ENCODE data around the gene HERC5. TPM values are rescaled to one million over a fixed set of nuclear protein-coding genes. Genes with fewer than 3 reads are reported as not detected.

Gene HERC5
- polyA plus RNA-seq, 1 donor from 2014 or later, result 0.59 TPM

DNA sequence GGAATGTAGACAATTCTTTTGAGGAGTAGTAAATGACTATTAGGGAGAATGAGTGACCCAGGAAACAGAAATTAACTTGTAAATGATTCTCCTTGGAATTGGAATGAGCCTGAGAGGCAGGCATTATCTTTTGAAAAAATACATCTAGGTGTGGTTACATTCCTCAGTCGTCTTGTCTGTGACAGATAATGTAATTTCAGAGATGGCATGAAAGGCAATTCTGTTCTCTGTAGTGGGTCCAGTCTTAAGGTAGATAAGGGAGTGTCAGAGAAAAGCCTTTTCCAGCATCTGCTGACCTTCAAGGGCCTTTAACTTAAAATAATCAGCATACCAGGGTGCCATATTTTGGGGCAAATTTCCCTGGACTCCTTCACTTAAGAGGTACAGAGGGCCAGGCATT is 43.1 kb upstream of the HERC5 start:
- no peaks in the 10 kb centered on the region for H3K9me2 ChIP-seq (ENCODE audit: insufficient read depth, low read length)
- H3K9me3 ChIP-seq (ENCODE audit: low read length), result no peaks in the 10 kb centered on the region
- no peaks in the 10 kb centered on the region for H3K36me3 ChIP-seq (ENCODE audit: insufficient read depth, low read length)
- no peaks in the 10 kb centered on the region for H3F3A ChIP-seq (ENCODE audit: insufficient read depth, low read length, poor library complexity, severe bottlenecking)
- H3K4me2 ChIP-seq (ENCODE audit: low read length), result no peak overlapping the region
- no peaks in the 10 kb centered on the region for H3K79me2 ChIP-seq (replicated peaks; ENCODE audit: insufficient read depth, low read length)
- no peaks in the 10 kb centered on the region for H4K20me1 ChIP-seq (ENCODE audit: insufficient read depth)
- no peak overlapping the region for H2AFZ ChIP-seq (ENCODE audit: low read depth, low read length)
- H3K27ac ChIP-seq (ENCODE audit: low read length), result no peak overlapping the region
- H3K4me3 ChIP-seq (ENCODE audit: low read length), result no peak overlapping the region
- H3K9ac ChIP-seq (ENCODE audit: low read length), result no peak overlapping the region
- H3K27me3 ChIP-seq (ENCODE audit: insufficient read depth, low read depth, low read length), result no peaks in the 10 kb centered on the region
- no peak for TF ChIP-seq TAF1 (IDR thresholded peaks at IDR 0.05; ENCODE audit: low read depth)
- no peak for TF ChIP-seq RAD21 (conservative IDR thresholded peaks at IDR 0.05)
- no peak for TF ChIP-seq EZH2 (IDR thresholded peaks at IDR 0.05; ENCODE audit: borderline replicate concordance, insufficient read depth, low read length, poor library complexity, severe bottlenecking)
- no peak for TF ChIP-seq MXI1 (conservative IDR thresholded peaks at IDR 0.05; ENCODE audit: poor library complexity, severe bottlenecking)
- TF ChIP-seq POLR2AphosphoS5 (IDR thresholded peaks at IDR 0.05), result no peak
- no peak for TF ChIP-seq EP300 (conservative IDR thresholded peaks at IDR 0.05; ENCODE audit: poor library complexity, severe bottlenecking)
- no peak for TF ChIP-seq SMC3 (conservative IDR thresholded peaks at IDR 0.05; ENCODE audit: poor library complexity)
- TF ChIP-seq, protein P1, sequence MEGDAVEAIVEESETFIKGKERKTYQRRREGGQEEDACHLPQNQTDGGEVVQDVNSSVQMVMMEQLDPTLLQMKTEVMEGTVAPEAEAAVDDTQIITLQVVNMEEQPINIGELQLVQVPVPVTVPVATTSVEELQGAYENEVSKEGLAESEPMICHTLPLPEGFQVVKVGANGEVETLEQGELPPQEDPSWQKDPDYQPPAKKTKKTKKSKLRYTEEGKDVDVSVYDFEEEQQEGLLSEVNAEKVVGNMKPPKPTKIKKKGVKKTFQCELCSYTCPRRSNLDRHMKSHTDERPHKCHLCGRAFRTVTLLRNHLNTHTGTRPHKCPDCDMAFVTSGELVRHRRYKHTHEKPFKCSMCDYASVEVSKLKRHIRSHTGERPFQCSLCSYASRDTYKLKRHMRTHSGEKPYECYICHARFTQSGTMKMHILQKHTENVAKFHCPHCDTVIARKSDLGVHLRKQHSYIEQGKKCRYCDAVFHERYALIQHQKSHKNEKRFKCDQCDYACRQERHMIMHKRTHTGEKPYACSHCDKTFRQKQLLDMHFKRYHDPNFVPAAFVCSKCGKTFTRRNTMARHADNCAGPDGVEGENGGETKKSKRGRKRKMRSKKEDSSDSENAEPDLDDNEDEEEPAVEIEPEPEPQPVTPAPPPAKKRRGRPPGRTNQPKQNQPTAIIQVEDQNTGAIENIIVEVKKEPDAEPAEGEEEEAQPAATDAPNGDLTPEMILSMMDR (IDR thresholded peaks at IDR 0.05; ENCODE audit: poor library complexity, severe bottlenecking), result no peak
- TF ChIP-seq, protein P2, sequence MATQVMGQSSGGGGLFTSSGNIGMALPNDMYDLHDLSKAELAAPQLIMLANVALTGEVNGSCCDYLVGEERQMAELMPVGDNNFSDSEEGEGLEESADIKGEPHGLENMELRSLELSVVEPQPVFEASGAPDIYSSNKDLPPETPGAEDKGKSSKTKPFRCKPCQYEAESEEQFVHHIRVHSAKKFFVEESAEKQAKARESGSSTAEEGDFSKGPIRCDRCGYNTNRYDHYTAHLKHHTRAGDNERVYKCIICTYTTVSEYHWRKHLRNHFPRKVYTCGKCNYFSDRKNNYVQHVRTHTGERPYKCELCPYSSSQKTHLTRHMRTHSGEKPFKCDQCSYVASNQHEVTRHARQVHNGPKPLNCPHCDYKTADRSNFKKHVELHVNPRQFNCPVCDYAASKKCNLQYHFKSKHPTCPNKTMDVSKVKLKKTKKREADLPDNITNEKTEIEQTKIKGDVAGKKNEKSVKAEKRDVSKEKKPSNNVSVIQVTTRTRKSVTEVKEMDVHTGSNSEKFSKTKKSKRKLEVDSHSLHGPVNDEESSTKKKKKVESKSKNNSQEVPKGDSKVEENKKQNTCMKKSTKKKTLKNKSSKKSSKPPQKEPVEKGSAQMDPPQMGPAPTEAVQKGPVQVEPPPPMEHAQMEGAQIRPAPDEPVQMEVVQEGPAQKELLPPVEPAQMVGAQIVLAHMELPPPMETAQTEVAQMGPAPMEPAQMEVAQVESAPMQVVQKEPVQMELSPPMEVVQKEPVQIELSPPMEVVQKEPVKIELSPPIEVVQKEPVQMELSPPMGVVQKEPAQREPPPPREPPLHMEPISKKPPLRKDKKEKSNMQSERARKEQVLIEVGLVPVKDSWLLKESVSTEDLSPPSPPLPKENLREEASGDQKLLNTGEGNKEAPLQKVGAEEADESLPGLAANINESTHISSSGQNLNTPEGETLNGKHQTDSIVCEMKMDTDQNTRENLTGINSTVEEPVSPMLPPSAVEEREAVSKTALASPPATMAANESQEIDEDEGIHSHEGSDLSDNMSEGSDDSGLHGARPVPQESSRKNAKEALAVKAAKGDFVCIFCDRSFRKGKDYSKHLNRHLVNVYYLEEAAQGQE (IDR thresholded peaks at IDR 0.05; ENCODE audit: borderline replicate concordance), result no peak

DNA sequence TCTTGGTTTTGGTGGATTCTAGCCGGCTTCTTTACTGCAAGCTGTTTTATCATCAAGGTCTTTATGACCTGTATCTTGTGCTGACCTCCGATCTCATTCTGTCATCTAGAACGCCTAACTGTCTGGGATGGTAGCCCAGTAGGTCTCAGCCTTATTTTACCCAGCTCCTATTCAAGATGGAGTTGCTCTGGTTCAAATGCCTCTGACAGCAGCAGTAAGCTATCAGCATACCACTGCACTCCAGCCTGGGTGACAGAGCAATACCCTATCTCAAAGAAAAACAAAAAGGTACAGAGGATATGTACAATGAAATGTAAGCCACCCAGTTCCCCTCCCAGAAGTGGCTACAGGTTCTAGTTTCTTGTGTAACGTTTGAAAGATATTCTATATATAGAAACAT is 42.2 kb upstream of the HERC5 start:
- no peak for TF ChIP-seq SMC3 (conservative IDR thresholded peaks at IDR 0.05; ENCODE audit: poor library complexity)
- no peak for TF ChIP-seq RAD21 (conservative IDR thresholded peaks at IDR 0.05)
- TF ChIP-seq MXI1 (conservative IDR thresholded peaks at IDR 0.05; ENCODE audit: poor library complexity, severe bottlenecking), result no peak
- no peak for TF ChIP-seq EP300 (conservative IDR thresholded peaks at IDR 0.05; ENCODE audit: poor library complexity, severe bottlenecking)
- no peak for TF ChIP-seq POLR2AphosphoS5 (IDR thresholded peaks at IDR 0.05)
- TF ChIP-seq, protein P1 (IDR thresholded peaks at IDR 0.05; ENCODE audit: poor library complexity, severe bottlenecking), result no peak
- TF ChIP-seq, protein P2 (IDR thresholded peaks at IDR 0.05; ENCODE audit: borderline replicate concordance), result no peak
- TF ChIP-seq EZH2 (IDR thresholded peaks at IDR 0.05; ENCODE audit: borderline replicate concordance, insufficient read depth, low read length, poor library complexity, severe bottlenecking), result no peak
- H3K4me2 ChIP-seq (ENCODE audit: low read length), result no peak overlapping the region
- H3K79me2 ChIP-seq (replicated peaks; ENCODE audit: insufficient read depth, low read length), result no peaks in the 10 kb centered on the region

More for the DNA sequence above, 42.2 kb upstream of the HERC5 start:
- H4K20me1 ChIP-seq (ENCODE audit: insufficient read depth), result no peaks in the 10 kb centered on the region
- H3K36me3 ChIP-seq (ENCODE audit: insufficient read depth, low read length), result no peaks in the 10 kb centered on the region
- no peaks in the 10 kb centered on the region for H3K9me2 ChIP-seq (ENCODE audit: insufficient read depth, low read length)
- H3K9ac ChIP-seq (ENCODE audit: low read length), result no peak overlapping the region
- no peak overlapping the region for H3K27ac ChIP-seq (ENCODE audit: low read length)
- H3K9me3 ChIP-seq (ENCODE audit: low read length), result no peaks in the 10 kb centered on the region
- H3K27me3 ChIP-seq (ENCODE audit: insufficient read depth, low read depth, low read length), result no peaks in the 10 kb centered on the region
- no peak overlapping the region for H3K4me3 ChIP-seq (ENCODE audit: low read length)
- H2AFZ ChIP-seq (ENCODE audit: low read depth, low read length), result no peak overlapping the region
- no peaks in the 10 kb centered on the region for H3F3A ChIP-seq (ENCODE audit: insufficient read depth, low read length, poor library complexity, severe bottlenecking)

Measured in neural cell (in vitro differentiated cells).